Sigmoid colon (tissue), 7 donors: ENCODE measurements around the gene KIF2C. TPM values are rescaled to one million over a fixed set of nuclear protein-coding genes. Genes with fewer than 3 reads are reported as not detected.

Experiments used
- DNase-seq: peaks from one replicate; pipeline ENCODE4 v3.0.0-alpha.2; 2019
- H3K27ac ChIP-seq, 4 donors: fragments of 200-600 bp; sonication (generic); one replicate each; pipeline ENCODE4 v1.5.1; 2016 to 2019; ENCODE audit warnings: mild to moderate bottlenecking in 1 of 4
- H3K27me3 ChIP-seq, 3 donors: fragments of 200-600 bp; sonication (generic); one replicate each; pipeline ENCODE4 v1.5.1; 2019; ENCODE audit warnings: mild to moderate bottlenecking in 1 of 3
- H3K36me3 ChIP-seq, 4 donors: fragments of 200-600 bp; sonication (generic); one replicate each; pipeline ENCODE4 v1.5.1; 2016 to 2019
- H3K4me1 ChIP-seq, 4 donors: fragments of 200-600 bp; sonication (generic); one replicate each; pipeline ENCODE4 v1.5.1; 2017 to 2019
- H3K4me3 ChIP-seq, 4 donors: fragments of 200-600 bp; sonication (generic); one replicate each; pipeline ENCODE4 v1.5.1; 2017 to 2019; ENCODE audit warnings: mild to moderate bottlenecking in 2 of 4, moderate library complexity in 1 of 4
- H3K9me3 ChIP-seq, 4 donors: fragments of 200-600 bp in 3 of 4; sonication (generic) in 3 of 4; one replicate each; pipeline versions ENCODE4 v1.5.1 to v1.6.1; 2013 to 2019
- EP300 ChIP-seq, 4 donors: sonication (generic); formaldehyde crosslinking; IDR thresholded peaks; one replicate each; pipeline ENCODE4 v1.6.1; 2017; ENCODE audit warnings: antibody characterized with exemption in 4 of 4
- POLR2A ChIP-seq, 2 donors: fragments of 450-650 bp; IDR thresholded peaks; one replicate each; pipeline ENCODE4 v1.6.1; 2016; ENCODE audit warnings: antibody characterized with exemption in 2 of 2, mild to moderate bottlenecking in 2 of 2, moderate library complexity in 2 of 2
- POLR2AphosphoS5 ChIP-seq, 4 donors: sonication (generic); formaldehyde crosslinking; IDR thresholded peaks; one replicate each; pipeline ENCODE4 v1.6.1; 2017; ENCODE audit warnings: antibody characterized with exemption in 4 of 4
- WGBS, 2 donors: extraction: QIAGEN DNeasy Blood & Tissue Kit; methylation state at CpG; one replicate each; pipeline ENCODE4 v1.1.7; 2013; 5-methylcytosine and 5-hydroxymethylcytosine counted together
- intact Hi-C: fragments of 100-400 bp; cut with DNase I; formaldehyde crosslinking; loops from one replicate; pipeline ENCODE4 v1.15.1; 2023
- polyA plus RNA-seq, 3 donors: library from polyadenylated mRNA; stranded (reverse); fragments of 200-250 nt; gene quantifications; one replicate each; pipeline ENCODE4 v1.2.3, GENCODE V29; 2013
- total RNA-seq, 4 donors: library from RNA; depleted of rRNA; stranded (reverse); fragments of >200 nt; gene quantifications; one replicate each; pipeline ENCODE4 v1.1.0, GENCODE V29; 2016
- TF ChIP-seq, protein P1 (sequence below), 4 experiments: fragments of 450-650 bp in 3 of 4; fragments of 200-600 bp in 1 of 4; IDR thresholded peaks; one replicate each; pipeline ENCODE4 v1.5.1; 2016 to 2019; ENCODE audit warnings: antibody characterized with exemption in 4 of 4, mild to moderate bottlenecking in 3 of 4, moderate library complexity in 2 of 4
- donor health status: healthy with polysubstance abuse.
- donor health status: Bipolar disorder and iron deficiency.
- donor health status: healthy.

Gene KIF2C
- total and polyA plus RNA-seq, 7 donors = 0.36 to 16.2 (median 1.9) TPM

DNA sequence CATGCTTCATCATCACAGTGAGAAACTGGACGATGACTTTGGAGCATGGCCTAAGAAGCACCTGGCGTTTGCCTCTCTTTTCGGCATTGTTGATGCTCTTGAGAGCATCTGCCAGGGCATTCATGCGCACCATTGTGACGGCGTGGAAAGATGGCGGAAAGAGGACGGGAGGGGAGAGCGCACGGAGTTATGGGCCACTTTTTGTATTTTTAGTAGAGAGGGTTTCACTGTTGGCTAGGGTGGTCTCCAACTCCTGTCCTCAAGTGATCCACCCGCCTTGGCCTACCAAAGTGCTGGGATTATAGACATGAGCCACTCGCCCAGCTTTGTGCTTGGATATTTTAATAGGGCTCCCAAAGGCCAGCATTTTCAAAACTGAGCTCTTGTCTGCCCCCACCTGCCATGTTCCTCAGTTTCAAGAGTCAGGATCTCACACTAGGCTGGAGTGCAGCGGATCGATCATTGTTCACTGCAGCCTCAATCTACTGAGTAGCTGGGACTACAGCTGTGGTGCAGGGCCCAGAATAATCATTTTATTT, 41.0 kb downstream of the KIF2C start:
- 93 to 96% methylated on average over 14 of the region's 14 CpGs for WGBS, 2 donors
- intact Hi-C loops = no loop called here
- H3K4me1 ChIP-seq = peaks cover 0 to 52% (median 38%) of the 10 kb centered on the region in 4 donors
- no peaks in the 10 kb centered on the region for H3K27me3 ChIP-seq
- TF ChIP-seq POLR2A (IDR thresholded peaks at IDR 0.05) (no peak), POLR2AphosphoS5 (IDR thresholded peaks at IDR 0.05) (no peak), EP300 (IDR thresholded peaks at IDR 0.05) (no peak)
- TF ChIP-seq, protein P1, sequence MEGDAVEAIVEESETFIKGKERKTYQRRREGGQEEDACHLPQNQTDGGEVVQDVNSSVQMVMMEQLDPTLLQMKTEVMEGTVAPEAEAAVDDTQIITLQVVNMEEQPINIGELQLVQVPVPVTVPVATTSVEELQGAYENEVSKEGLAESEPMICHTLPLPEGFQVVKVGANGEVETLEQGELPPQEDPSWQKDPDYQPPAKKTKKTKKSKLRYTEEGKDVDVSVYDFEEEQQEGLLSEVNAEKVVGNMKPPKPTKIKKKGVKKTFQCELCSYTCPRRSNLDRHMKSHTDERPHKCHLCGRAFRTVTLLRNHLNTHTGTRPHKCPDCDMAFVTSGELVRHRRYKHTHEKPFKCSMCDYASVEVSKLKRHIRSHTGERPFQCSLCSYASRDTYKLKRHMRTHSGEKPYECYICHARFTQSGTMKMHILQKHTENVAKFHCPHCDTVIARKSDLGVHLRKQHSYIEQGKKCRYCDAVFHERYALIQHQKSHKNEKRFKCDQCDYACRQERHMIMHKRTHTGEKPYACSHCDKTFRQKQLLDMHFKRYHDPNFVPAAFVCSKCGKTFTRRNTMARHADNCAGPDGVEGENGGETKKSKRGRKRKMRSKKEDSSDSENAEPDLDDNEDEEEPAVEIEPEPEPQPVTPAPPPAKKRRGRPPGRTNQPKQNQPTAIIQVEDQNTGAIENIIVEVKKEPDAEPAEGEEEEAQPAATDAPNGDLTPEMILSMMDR (IDR thresholded peaks at IDR 0.05) = no peak
- no peak overlapping the region for H3K4me3 ChIP-seq
- peaks cover 7 to 58% (median 21%) of the 10 kb centered on the region in 4 donors for H3K36me3 ChIP-seq
- DNase-seq = no peak
- no peaks in the 10 kb centered on the region for H3K9me3 ChIP-seq
- no peak overlapping the region for H3K27ac ChIP-seq

DNA sequence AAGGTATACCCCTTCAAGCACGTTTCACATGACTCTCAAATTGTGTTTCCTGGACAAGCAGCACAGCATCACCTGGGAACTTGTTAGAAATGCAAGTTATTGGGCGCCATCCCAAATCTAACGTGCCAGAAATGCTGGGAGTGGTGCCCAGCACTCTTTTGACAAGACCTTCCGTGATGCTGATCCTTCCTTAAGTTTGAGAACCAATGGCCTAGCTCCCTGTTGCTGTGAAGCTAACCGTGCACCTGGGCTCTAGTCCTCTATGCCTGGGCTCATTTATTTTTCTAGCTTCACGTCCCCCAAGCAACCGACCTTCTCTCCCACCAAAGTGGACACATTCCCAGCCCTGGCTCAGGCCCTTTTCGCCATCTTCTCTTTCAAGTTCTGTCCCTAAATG, 44.1 kb downstream of the KIF2C start:
- WGBS, 2 donors = 52 to 56% methylated on average over 8 of the region's 8 CpGs

DNA sequence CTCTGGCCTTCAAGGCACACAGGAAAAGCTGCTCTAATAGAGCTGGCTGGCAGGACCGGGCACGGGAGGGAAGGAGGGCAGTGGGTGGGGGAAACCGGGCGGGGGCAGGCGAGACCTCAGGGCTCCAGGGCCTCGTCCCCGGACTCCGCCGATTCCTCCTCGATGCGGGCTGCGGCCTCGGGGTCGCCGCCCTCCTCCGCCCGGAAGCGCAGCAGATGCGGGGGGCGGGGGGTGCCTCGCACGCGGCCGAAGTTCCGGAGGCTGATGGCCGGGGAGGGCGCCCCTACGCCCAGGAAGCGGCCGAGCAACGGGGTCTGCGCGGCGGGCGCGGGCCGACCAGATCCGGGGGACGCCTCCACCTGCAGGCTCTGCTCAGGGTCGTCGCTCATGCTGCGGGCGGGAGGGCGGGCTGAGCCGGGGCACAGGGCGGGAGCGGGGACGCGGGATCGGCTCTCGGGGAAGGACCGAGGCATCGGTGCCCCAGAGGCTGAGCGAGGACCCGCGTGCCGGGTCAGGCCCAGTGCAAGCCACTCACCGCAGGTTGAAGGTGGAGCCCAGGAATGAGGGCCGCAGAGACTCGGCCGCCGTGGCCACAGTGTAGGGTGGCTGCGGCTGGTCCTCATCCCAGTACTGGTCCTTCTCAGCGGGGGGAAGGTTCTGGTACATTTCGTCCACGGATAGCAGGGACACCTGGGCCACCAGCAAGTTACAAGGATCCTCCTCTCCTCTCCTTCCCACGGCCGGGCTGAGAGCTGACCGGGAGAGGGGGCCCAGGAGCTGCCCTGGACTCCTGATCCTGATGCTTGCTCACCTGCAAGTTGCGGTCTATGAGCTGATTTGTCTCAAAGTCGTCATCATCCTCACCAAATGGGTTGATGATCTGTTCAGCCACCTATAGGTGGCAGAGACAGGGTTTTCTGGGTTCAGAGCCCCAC, 44.7 kb downstream of the KIF2C start:
- Histone ChIP-seq H3K9me3 (no peaks in the 10 kb centered on the region), H3K36me3 (peaks cover 0 to 26% (median 2%) of the 10 kb centered on the region in 4 donors), H3K27ac (peak overlapping the region in 3 of 4 donors; percentile 4 to 56 (median 24)), H3K4me1 (peaks cover 0 to 34% (median 25%) of the 10 kb centered on the region in 4 donors), H3K4me3 (peak overlapping the region; percentile 33 to 64 (median 56)), H3K27me3 (no peaks in the 10 kb centered on the region)
- WGBS, 2 donors = 6 to 10% methylated on average over 71 of the region's 71 CpGs
- TF ChIP-seq, protein P1 (IDR thresholded peaks at IDR 0.05) = no peak
- TF ChIP-seq POLR2AphosphoS5 (IDR thresholded peaks at IDR 0.05) = no peak
- no peak for TF ChIP-seq EP300 (IDR thresholded peaks at IDR 0.05)
- TF ChIP-seq POLR2A (IDR thresholded peaks at IDR 0.05) = no peak
- intact Hi-C loops = loop anchor here (5.0 kb wide), 2 partner anchors 38 to 228 kb away; partner anchors contain the start of genes HECTD3 and UROD
- no peak for DNase-seq

More for the DNA sequence above, 44.1 kb downstream of the KIF2C start:
- Histone ChIP-seq H3K27me3 (no peaks in the 10 kb centered on the region), H3K27ac (peak overlapping the region in 3 of 4 donors; percentile 4 to 56 (median 24)), H3K36me3 (peaks cover 0 to 33% (median 6%) of the 10 kb centered on the region in 4 donors), H3K9me3 (no peaks in the 10 kb centered on the region), H3K4me1 (peaks cover 0 to 35% (median 25%) of the 10 kb centered on the region in 4 donors), H3K4me3 (peak overlapping the region; percentile 33 to 64 (median 56))
- intact Hi-C loops = no loop called here
- no peak for DNase-seq
- no peak for TF ChIP-seq EP300 (IDR thresholded peaks at IDR 0.05)
- no peak for TF ChIP-seq POLR2A (IDR thresholded peaks at IDR 0.05)

DNA sequence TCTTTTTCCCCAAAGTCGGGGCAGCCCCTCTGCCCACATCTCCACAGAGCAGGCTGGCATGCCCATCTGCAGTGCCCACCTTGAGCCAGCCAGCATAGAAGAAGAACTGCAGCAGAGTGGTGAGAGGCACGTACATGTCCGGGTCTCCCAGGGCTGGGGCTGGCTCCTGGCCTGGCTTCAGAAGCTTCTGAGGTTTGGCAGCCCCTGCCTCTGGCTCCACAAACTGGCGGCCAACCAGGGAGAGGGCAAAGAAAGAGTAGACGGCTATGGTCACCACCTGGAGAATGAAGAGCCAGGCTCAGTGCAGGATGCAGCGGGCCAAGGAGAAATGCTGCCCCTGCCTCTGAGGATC, 45.4 kb downstream of the KIF2C start:
- Histone ChIP-seq H3K4me3 (no peak overlapping the region), H3K9me3 (no peaks in the 10 kb centered on the region), H3K36me3 (peaks cover 0 to 20% (median 0%) of the 10 kb centered on the region in 4 donors), H3K27ac (no peak overlapping the region), H3K27me3 (no peaks in the 10 kb centered on the region), H3K4me1 (peaks cover 0 to 34% (median 25%) of the 10 kb centered on the region in 4 donors)
- intact Hi-C loops = loop anchor here (5.0 kb wide), 2 partner anchors 37 to 227 kb away; partner anchors contain the start of genes HECTD3 and UROD
- 86 to 90% methylated on average over 6 of the region's 6 CpGs for WGBS, 2 donors
- TF ChIP-seq, protein P1 (IDR thresholded peaks at IDR 0.05) = no peak
- no peak for TF ChIP-seq POLR2AphosphoS5 (IDR thresholded peaks at IDR 0.05)
- no peak for TF ChIP-seq POLR2A (IDR thresholded peaks at IDR 0.05)
- TF ChIP-seq EP300 (IDR thresholded peaks at IDR 0.05) = no peak
- DNase-seq = no peak
